Activated T-cell treated with anti-CD3 and anti-CD28 coated beads, Interleukin-2, amount 50 U/mL, for 4 hours (primary cell): ENCODE data around the gene ACADL. TPM values are rescaled to one million over a fixed set of nuclear protein-coding genes. Genes with fewer than 3 reads are reported as not detected.

ENCODE experiments used
- ATAC-seq, 2 donors: fragments of 200-7000 bp; cut with Tn5 transposase; one replicate each; pipeline ENCODE4 v1.10.0; 2021
- DNase-seq: peaks from one replicate; pipeline ENCODE4 v3.0.0-alpha.2; 2020
- H3K27me3 Mint-ChIP-seq: one replicate; pipeline ENCODE4 v1.8.0; 2021; ENCODE audit warnings: low read depth, mixed read lengths
- H3K36me3 Mint-ChIP-seq: one replicate; pipeline ENCODE4 v1.8.0; 2022; ENCODE audit warnings: mixed read lengths; ENCODE audit not compliant: insufficient read depth
- H3K4me1 Mint-ChIP-seq: one replicate; pipeline ENCODE4 v1.8.0; 2021; ENCODE audit warnings: low read depth, mixed read lengths
- H3K4me3 Mint-ChIP-seq: one replicate; pipeline ENCODE4 v1.8.0; 2021; ENCODE audit warnings: mild to moderate bottlenecking, moderate library complexity, mixed read lengths
- H3K9me3 Mint-ChIP-seq: one replicate; pipeline ENCODE4 v1.8.0; 2021; ENCODE audit warnings: mixed read lengths
- total RNA-seq, 3 donors: library from RNA; stranded (reverse); gene quantifications; one replicate each; pipeline ENCODE4 v1.2.1, GENCODE V29; 2021

ACADL gene
- not detected for total RNA-seq

- H3K4me3 Mint-ChIP-seq: no peak within 1 kb of the TSS
- H3K36me3 Mint-ChIP-seq: no peaks in the 10 kb centered on the region
- peaks cover 6% of the 10 kb centered on the region for H3K4me1 Mint-ChIP-seq
- H3K27me3 Mint-ChIP-seq: peaks cover 61% of the 10 kb centered on the region
- ATAC-seq (peak; percentile 50 to 63), DNase-seq (no peak)
- no peaks in the 10 kb centered on the region for H3K9me3 Mint-ChIP-seq
Measured at GRCh38 chr2:210224941-210225672, at the start of gene ACADL. ACADL (minus strand) TSS chr2:210225447; CDS start chr2:210225263, 184 bp downstream.

- DNase-seq (no peak), ATAC-seq (no peak)
- H3K36me3 Mint-ChIP-seq: no peaks in the 10 kb centered on the region
- no peaks in the 10 kb centered on the region for H3K27me3 Mint-ChIP-seq
- no peaks in the 10 kb centered on the region for H3K9me3 Mint-ChIP-seq
- H3K4me3 Mint-ChIP-seq: no peak overlapping the region
- no peaks in the 10 kb centered on the region for H3K4me1 Mint-ChIP-seq
Measured at GRCh38 chr2:210271300-210271699, 46.1 kb upstream of the ACADL start.

DNA sequence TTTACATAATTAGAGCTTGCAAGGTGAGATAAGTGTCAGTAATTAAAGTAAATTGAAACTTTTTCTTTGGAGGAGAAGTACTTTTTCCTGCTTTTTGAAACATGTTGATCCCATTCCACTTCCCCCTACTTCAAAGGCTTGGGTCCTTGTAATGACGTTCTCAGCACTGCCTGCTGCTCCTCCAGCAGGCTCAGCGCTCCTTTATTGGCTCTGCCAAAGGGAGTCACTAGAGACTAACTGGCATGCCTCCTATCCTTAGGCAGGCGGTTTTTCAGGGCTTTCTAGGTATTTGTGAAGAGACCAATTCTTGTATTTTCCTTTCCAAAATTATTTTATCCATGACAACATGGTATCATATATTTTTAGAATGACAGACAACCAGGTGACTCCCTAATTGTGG lies 43.9 kb upstream of the ACADL start:
- H3K36me3 Mint-ChIP-seq: no peaks in the 10 kb centered on the region
- H3K9me3 Mint-ChIP-seq: no peaks in the 10 kb centered on the region
- H3K27me3 Mint-ChIP-seq: no peaks in the 10 kb centered on the region
- no peak for DNase-seq
- no peaks in the 10 kb centered on the region for H3K4me1 Mint-ChIP-seq
- no peak overlapping the region for H3K4me3 Mint-ChIP-seq
- no peak for ATAC-seq

GRCh38 chr2:210268281-210268680 lies 43.0 kb upstream of the ACADL start:
- H3K36me3 Mint-ChIP-seq: no peaks in the 10 kb centered on the region
- no peaks in the 10 kb centered on the region for H3K27me3 Mint-ChIP-seq
- DNase-seq (no peak), ATAC-seq (no peak)
- H3K4me1 Mint-ChIP-seq: no peaks in the 10 kb centered on the region
- no peak overlapping the region for H3K4me3 Mint-ChIP-seq
- H3K9me3 Mint-ChIP-seq: no peaks in the 10 kb centered on the region

DNA sequence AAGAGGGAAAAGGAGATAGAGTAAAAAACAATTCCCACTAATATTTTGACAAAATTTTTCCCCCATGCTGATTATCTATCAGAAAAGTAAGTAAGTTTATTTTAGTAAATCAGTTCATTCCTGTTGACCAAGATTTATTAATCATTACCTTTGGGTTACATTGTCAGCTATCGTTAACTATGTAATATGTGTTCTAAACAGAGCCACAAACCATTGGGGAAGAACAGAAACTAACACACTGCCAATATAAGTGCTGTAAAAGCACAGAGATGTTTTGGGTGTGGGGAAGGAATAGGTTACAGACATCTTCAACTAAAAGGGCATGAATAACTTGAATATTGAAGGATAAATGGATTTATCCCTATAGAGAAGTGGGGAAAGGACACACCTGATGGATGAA lies 42.5 kb upstream of the ACADL start:
- Mint-ChIP-seq H3K4me1 (no peaks in the 10 kb centered on the region), H3K4me3 (no peak overlapping the region), H3K36me3 (no peaks in the 10 kb centered on the region), H3K9me3 (no peaks in the 10 kb centered on the region), H3K27me3 (no peaks in the 10 kb centered on the region)
- DNase-seq (no peak), ATAC-seq (no peak)

GRCh38 chr2:210264282-210264681 lies 39.0 kb upstream of the ACADL start:
- no peaks in the 10 kb centered on the region for H3K27me3 Mint-ChIP-seq
- H3K4me3 Mint-ChIP-seq: no peak overlapping the region
- H3K36me3 Mint-ChIP-seq: no peaks in the 10 kb centered on the region
- H3K9me3 Mint-ChIP-seq: no peaks in the 10 kb centered on the region
- H3K4me1 Mint-ChIP-seq: no peaks in the 10 kb centered on the region
- DNase-seq: no peak
- no peak for ATAC-seq

GRCh38 chr2:210263841-210264240 lies 38.6 kb upstream of the ACADL start:
- H3K9me3 Mint-ChIP-seq: no peaks in the 10 kb centered on the region
- no peaks in the 10 kb centered on the region for H3K27me3 Mint-ChIP-seq
- H3K36me3 Mint-ChIP-seq: no peaks in the 10 kb centered on the region
- ATAC-seq (no peak), DNase-seq (no peak)
- H3K4me1 Mint-ChIP-seq: no peaks in the 10 kb centered on the region
- H3K4me3 Mint-ChIP-seq: no peak overlapping the region

DNA sequence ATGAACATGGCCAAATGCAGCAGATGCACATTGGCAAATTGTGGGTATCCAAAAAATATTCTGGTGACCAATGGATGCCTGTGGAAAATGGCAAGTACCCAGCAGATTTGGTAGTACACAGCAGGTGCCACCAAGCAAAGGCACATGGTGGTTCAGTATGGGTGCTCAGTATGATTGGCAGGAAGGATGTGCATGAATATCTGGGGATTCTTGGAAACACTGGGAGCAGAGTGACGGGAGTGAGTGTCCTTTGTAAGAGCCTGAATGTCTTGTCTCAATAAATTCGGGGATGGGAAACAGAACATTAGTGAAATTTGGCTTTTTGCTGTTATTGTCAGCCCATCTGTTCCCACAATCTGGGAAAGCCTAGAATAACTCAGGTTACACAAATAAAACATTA lies 36.8 kb upstream of the ACADL start:
- DNase-seq: no peak

DNA sequence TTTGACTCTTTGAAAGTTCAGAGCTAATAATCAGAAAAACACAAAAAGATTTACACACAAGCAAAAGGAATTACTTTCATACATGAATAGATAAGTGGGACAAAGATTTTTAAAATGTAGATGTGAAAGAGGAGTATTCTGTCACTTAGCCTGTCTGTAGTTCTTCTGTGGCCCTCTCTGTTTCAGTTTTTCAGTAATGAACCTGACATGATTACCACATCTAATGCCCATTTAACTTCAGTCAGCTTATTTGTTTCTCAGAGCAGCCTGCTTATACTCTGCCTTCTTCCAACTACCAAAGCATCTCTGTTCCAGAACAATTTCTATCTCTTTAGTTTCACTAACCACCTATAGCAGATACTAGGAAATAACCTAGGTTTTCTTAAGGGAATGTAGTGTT lies 34.4 kb upstream of the ACADL start:
- ATAC-seq: no peak
- Mint-ChIP-seq H3K36me3 (no peaks in the 10 kb centered on the region), H3K4me3 (no peak overlapping the region), H3K4me1 (no peaks in the 10 kb centered on the region), H3K27me3 (no peaks in the 10 kb centered on the region), H3K9me3 (no peaks in the 10 kb centered on the region)
- no peak for DNase-seq

More for the DNA sequence above, 36.8 kb upstream of the ACADL start:
- Mint-ChIP-seq H3K9me3 (no peaks in the 10 kb centered on the region), H3K4me3 (no peak overlapping the region), H3K36me3 (no peaks in the 10 kb centered on the region), H3K4me1 (no peaks in the 10 kb centered on the region), H3K27me3 (no peaks in the 10 kb centered on the region)
- ATAC-seq: no peak

- Mint-ChIP-seq H3K9me3 (no peaks in the 10 kb centered on the region), H3K4me1 (no peaks in the 10 kb centered on the region), H3K4me3 (no peak overlapping the region), H3K36me3 (no peaks in the 10 kb centered on the region), H3K27me3 (no peaks in the 10 kb centered on the region)
- DNase-seq (no peak), ATAC-seq (no peak)
Measured at GRCh38 chr2:210252699-210253606, 27.7 kb upstream of the ACADL start.

DNA sequence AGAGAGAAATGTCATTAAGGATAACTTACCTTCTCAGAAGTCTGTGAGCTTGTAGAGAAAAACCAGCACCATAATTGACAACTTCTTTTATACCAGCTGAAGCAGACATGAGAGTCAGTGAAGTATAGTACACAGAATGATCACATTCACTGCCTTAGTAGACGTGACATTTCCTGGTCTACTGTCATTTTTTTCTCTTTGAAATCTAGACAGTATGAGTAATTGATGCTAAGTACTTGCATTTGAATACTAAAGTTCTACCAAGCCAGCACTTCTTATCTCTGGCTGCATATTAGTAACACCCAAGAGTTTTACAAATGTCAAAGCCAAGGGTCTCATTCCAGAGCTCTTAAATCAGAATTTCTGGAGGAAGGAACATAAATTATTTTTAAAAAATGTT lies 25.4 kb upstream of the ACADL start:
- Mint-ChIP-seq H3K36me3 (no peaks in the 10 kb centered on the region), H3K4me1 (no peaks in the 10 kb centered on the region), H3K9me3 (no peaks in the 10 kb centered on the region), H3K4me3 (no peak overlapping the region), H3K27me3 (peaks cover 3% of the 10 kb centered on the region)
- ATAC-seq (no peak), DNase-seq (no peak)

- no peaks in the 10 kb centered on the region for H3K4me1 Mint-ChIP-seq
Measured at GRCh38 chr2:210233487-210233886, 8.2 kb upstream of the ACADL start.

GRCh38 chr2:210230984-210231383 lies 5.7 kb upstream of the ACADL start:
- H3K36me3 Mint-ChIP-seq: no peaks in the 10 kb centered on the region
- DNase-seq: no peak
- ATAC-seq: no peak
- H3K4me1 Mint-ChIP-seq: no peaks in the 10 kb centered on the region
- H3K4me3 Mint-ChIP-seq: no peak overlapping the region
- peaks cover 26% of the 10 kb centered on the region for H3K27me3 Mint-ChIP-seq
- H3K9me3 Mint-ChIP-seq: no peaks in the 10 kb centered on the region

More at GRCh38 chr2:210233487-210233886, 8.2 kb upstream of the ACADL start:
- ATAC-seq: no peak
- H3K27me3 Mint-ChIP-seq: peaks cover 14% of the 10 kb centered on the region
- no peak overlapping the region for H3K4me3 Mint-ChIP-seq
- no peaks in the 10 kb centered on the region for H3K9me3 Mint-ChIP-seq
- no peak for DNase-seq
- no peaks in the 10 kb centered on the region for H3K36me3 Mint-ChIP-seq

GRCh38 chr2:210230518-210230917 lies 5.3 kb upstream of the ACADL start:
- ATAC-seq (no peak), DNase-seq (no peak)
- no peak overlapping the region for H3K4me3 Mint-ChIP-seq
- H3K36me3 Mint-ChIP-seq: no peaks in the 10 kb centered on the region
- peaks cover 30% of the 10 kb centered on the region for H3K27me3 Mint-ChIP-seq
- no peaks in the 10 kb centered on the region for H3K4me1 Mint-ChIP-seq
- H3K9me3 Mint-ChIP-seq: no peaks in the 10 kb centered on the region

DNA sequence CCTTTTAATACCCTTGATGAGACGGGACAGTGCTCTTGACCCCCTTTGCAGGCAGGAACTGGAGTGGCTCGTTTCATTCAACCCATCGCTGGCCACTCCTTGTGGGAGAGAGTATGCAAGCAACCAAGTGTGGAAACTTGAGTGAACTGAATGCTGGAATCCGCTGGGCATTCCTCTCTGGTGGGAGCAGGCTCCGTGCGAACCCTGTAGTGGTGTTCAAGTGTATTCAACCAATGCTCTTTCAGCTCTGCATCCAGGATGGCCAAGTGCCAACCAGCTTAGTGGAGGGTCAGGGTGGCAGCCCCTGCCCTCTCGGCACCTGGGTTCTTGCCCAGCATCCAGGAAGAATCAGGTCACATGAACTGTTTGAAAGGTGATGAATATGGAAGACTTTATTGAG lies 3.3 kb upstream of the ACADL start:
- ATAC-seq: no peak
- H3K4me1 Mint-ChIP-seq: peaks cover 6% of the 10 kb centered on the region
- H3K36me3 Mint-ChIP-seq: no peaks in the 10 kb centered on the region
- H3K4me3 Mint-ChIP-seq: no peak overlapping the region
- no peaks in the 10 kb centered on the region for H3K9me3 Mint-ChIP-seq
- no peak for DNase-seq
- H3K27me3 Mint-ChIP-seq: peaks cover 44% of the 10 kb centered on the region
